ENCODE results near the gene NCOA1.
A peak's percentile ranks its signal among the peaks of the same experiment; 100 is the strongest.
"Not testable (repeated sequence)": the region's sequence is repeated elsewhere in the genome, so short reads cannot be mapped to it uniquely, and the experiment has no call there.

The NCOA1 gene

GRCh38 chr2:24477229-24477628 lies 13.8 kb upstream of the NCOA1 start:
- no peak for DNase-seq

GRCh38 chr2:24478243-24478642 lies 12.8 kb upstream of the NCOA1 start:
- DNase-seq: no peak

- DNase-seq: no peak
Measured at GRCh38 chr2:24480245-24480644, 10.8 kb upstream of the NCOA1 start.

GRCh38 chr2:24482251-24482971 lies 8.6 kb upstream of the NCOA1 start:
- peak in 1 of 2 experiments; percentile 5 for DNase-seq

GRCh38 chr2:24482972-24483300 lies 8.1 kb upstream of the NCOA1 start:
- DNase-seq: no peak

GRCh38 chr2:24484677-24485076 lies 6.4 kb upstream of the NCOA1 start:
- not testable (repeated sequence) for DNase-seq

GRCh38 chr2:24485197-24485596 lies 5.9 kb upstream of the NCOA1 start:
- DNase-seq: no peak

- no peak for DNase-seq
Measured at GRCh38 chr2:24486636-24487205, 4.3 kb upstream of the NCOA1 start.

GRCh38 chr2:24489465-24490180 lies 1.4 kb upstream of the NCOA1 start:
- DNase-seq: peak in 1 of 2 experiments; percentile 9

- DNase-seq: no peak
Measured at GRCh38 chr2:24490181-24490689, 819 bp upstream of the NCOA1 start.

- peak; percentile 5 to 17 for DNase-seq
Measured at GRCh38 chr2:24491542-24492420, 727 bp downstream of the NCOA1 start.

GRCh38 chr2:24492421-24493279 lies 1.6 kb downstream of the NCOA1 start:
- peak; percentile 7 to 35 for DNase-seq

- DNase-seq: peak; percentile 83 to 88
Measured at GRCh38 chr2:24493713-24494112, 2.7 kb downstream of the NCOA1 start.

GRCh38 chr2:24494410-24494809 lies 3.4 kb downstream of the NCOA1 start:
- DNase-seq: no peak

GRCh38 chr2:24495451-24495850 lies 4.4 kb downstream of the NCOA1 start:
- DNase-seq: no peak

GRCh38 chr2:24496959-24497358 lies 5.9 kb downstream of the NCOA1 start:
- DNase-seq: no peak

GRCh38 chr2:24497685-24498084 lies 6.6 kb downstream of the NCOA1 start:
- DNase-seq: no peak

- no peak for DNase-seq
Measured at GRCh38 chr2:24498121-24498520, 7.1 kb downstream of the NCOA1 start.

GRCh38 chr2:24501813-24502212 lies 10.8 kb downstream of the NCOA1 start:
- no peak for DNase-seq

GRCh38 chr2:24505534-24506275 lies 14.7 kb downstream of the NCOA1 start:
- DNase-seq: no peak

- DNase-seq: no peak
Measured at GRCh38 chr2:24507549-24507948, 16.5 kb downstream of the NCOA1 start.

Measured in AML-193 (cell line).